Breast epithelium (tissue), 4 donors: ENCODE data around the gene NUDT2. TPM values are rescaled to one million over a fixed set of nuclear protein-coding genes. Genes with fewer than 3 reads are reported as not detected.

Source experiments
- DNase-seq, 2 donors: peaks; one replicate each; pipeline ENCODE4 v3.0.0-alpha.2; 2019; ENCODE audit warnings: low spot score in 2 of 2
- H3K27ac ChIP-seq, 2 donors: fragments of 200-600 bp; sonication (generic) in 1 of 2; one replicate each; pipeline ENCODE4 v1.5.1; 2016 to 2019; ENCODE audit warnings: mild to moderate bottlenecking in 1 of 2
- H3K27me3 ChIP-seq, 2 donors: fragments of 200-600 bp; sonication (generic) in 1 of 2; one replicate each; pipeline versions ENCODE4 v1.5.1 to v1.6.0; 2017 to 2019; ENCODE audit warnings: control low read depth in 1 of 2, mild to moderate bottlenecking in 1 of 2
- H3K36me3 ChIP-seq: fragments of 200-600 bp; one replicate; pipeline ENCODE4 v1.5.1; 2019
- H3K4me1 ChIP-seq, 2 donors: fragments of 200-600 bp; sonication (generic); one replicate each; pipeline ENCODE4 v1.5.1; 2016 to 2019; ENCODE audit warnings: control low read depth in 1 of 2
- H3K4me3 ChIP-seq, 3 donors: fragments of 200-600 bp; sonication (generic); 1 replicate in 2 of 3; 2 replicates in 1 of 3; pipeline ENCODE4 v1.5.1; 2016 to 2019; ENCODE audit warnings: mild to moderate bottlenecking in 3 of 3, moderate library complexity in 2 of 3
- H3K9me3 ChIP-seq, 2 donors: fragments of 200-600 bp; sonication (generic) in 1 of 2; one replicate each; pipeline ENCODE4 v1.5.1; 2016 to 2019; ENCODE audit warnings: control low read depth in 1 of 2
- POLR2A ChIP-seq: fragments of 450-650 bp; IDR thresholded peaks from one replicate; pipeline ENCODE4 v1.6.1; 2016; ENCODE audit warnings: antibody characterized with exemption, mild to moderate bottlenecking, moderate library complexity
- POLR2AphosphoS5 ChIP-seq, 3 donors: sonication (generic); formaldehyde crosslinking; IDR thresholded peaks; one replicate each; pipeline ENCODE4 v1.6.1; 2017; ENCODE audit warnings: antibody characterized with exemption in 3 of 3
- intact Hi-C: fragments of 100-400 bp; cut with DNase I; formaldehyde crosslinking; loops from one replicate; pipeline ENCODE4 v1.15.1; 2023; ENCODE audit warnings: low total_unique reads
- total RNA-seq, 3 donors: library from RNA; depleted of rRNA; stranded (reverse); fragments of >200 nt; gene quantifications; one replicate each; pipeline ENCODE4 v1.1.0, GENCODE V29; 2016
- TF ChIP-seq, protein P1 (sequence below), 3 donors: fragments of 450-650 bp; IDR thresholded peaks; one replicate each; pipeline ENCODE4 v1.5.1; 2016 to 2017; ENCODE audit warnings: antibody characterized with exemption in 3 of 3, mild to moderate bottlenecking in 3 of 3, moderate library complexity in 3 of 3

The NUDT2 gene
- total RNA-seq, 3 donors from 2014 or later = 20.0 to 22.0 (median 21.6) TPM

DNA sequence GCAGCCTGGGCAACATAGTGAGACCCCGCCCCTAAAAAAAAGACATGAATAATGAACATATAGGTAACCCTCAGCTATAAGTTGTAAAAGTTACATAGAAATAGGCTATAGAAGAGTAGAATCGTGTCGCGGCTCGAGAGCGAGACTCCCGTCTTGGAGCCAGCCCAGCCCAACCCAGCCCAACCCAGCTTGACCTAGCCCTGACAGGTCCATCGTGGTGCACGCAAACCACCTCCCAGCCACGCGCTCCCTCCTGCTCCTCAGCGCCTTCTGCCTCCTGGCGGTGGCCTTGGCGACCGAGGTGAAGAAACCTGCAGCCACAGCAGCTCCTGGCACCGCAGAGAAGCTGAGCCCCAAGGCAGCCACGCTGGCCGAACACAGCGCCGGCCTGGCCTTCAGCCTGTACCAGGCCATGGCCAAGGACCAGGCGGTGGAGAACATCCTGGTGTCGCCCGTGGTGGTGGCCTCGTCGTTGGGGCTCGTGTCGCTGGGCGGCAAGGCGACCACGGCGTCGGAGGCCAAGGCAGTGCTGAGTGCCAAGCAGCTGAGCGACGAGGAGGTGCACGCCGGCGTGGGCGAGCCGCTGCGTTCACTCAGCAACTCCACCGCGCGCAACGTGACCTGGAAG, 11.1 kb upstream of the NUDT2 start:
- H3K9me3 ChIP-seq = no peaks in the 10 kb centered on the region
- intact Hi-C loops = loop anchor here (2.0 kb wide), 1 partner anchor 29 kb away; no protein-coding TSS in a partner anchor
- no peak overlapping the region for H3K27ac ChIP-seq
- DNase-seq = no peak
- no peaks in the 10 kb centered on the region for H3K27me3 ChIP-seq
- no peaks in the 10 kb centered on the region for H3K36me3 ChIP-seq
- TF ChIP-seq POLR2A (no peak), POLR2AphosphoS5 (IDR thresholded peaks at IDR 0.05) (no peak)
- TF ChIP-seq, protein P1, sequence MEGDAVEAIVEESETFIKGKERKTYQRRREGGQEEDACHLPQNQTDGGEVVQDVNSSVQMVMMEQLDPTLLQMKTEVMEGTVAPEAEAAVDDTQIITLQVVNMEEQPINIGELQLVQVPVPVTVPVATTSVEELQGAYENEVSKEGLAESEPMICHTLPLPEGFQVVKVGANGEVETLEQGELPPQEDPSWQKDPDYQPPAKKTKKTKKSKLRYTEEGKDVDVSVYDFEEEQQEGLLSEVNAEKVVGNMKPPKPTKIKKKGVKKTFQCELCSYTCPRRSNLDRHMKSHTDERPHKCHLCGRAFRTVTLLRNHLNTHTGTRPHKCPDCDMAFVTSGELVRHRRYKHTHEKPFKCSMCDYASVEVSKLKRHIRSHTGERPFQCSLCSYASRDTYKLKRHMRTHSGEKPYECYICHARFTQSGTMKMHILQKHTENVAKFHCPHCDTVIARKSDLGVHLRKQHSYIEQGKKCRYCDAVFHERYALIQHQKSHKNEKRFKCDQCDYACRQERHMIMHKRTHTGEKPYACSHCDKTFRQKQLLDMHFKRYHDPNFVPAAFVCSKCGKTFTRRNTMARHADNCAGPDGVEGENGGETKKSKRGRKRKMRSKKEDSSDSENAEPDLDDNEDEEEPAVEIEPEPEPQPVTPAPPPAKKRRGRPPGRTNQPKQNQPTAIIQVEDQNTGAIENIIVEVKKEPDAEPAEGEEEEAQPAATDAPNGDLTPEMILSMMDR (IDR thresholded peaks at IDR 0.05) = no peak
- H3K4me3 ChIP-seq = no peak overlapping the region
- H3K4me1 ChIP-seq = no peaks in the 10 kb centered on the region

DNA sequence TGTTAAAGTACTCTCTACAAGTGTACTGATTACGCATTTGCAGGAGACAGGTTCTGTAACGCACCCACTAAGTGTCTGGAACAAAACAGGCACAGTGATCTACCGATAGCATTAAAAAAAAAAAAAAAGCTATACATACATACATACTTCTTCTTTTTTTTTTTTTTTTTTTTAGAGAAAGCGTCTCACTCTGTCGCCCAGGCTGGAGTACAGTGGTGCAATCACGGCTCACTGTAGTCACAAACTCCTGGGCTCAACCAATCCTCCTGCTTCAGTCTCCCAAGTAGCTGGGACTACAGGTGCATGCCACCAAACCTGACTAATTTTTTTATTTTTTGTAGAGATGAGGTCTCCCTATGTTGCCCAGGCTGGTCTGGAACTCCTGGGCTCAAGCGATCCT, 7.9 kb upstream of the NUDT2 start:
- no peaks in the 10 kb centered on the region for H3K4me1 ChIP-seq
- TF ChIP-seq POLR2AphosphoS5 (IDR thresholded peaks at IDR 0.05) (no peak), POLR2A (no peak)
- TF ChIP-seq, protein P1 (IDR thresholded peaks at IDR 0.05) = no peak
- no peaks in the 10 kb centered on the region for H3K9me3 ChIP-seq
- no peak for DNase-seq
- no peak overlapping the region for H3K27ac ChIP-seq
- intact Hi-C loops = no loop called here
- H3K27me3 ChIP-seq = no peaks in the 10 kb centered on the region
- H3K36me3 ChIP-seq = no peaks in the 10 kb centered on the region
- H3K4me3 ChIP-seq = no peak overlapping the region

DNA sequence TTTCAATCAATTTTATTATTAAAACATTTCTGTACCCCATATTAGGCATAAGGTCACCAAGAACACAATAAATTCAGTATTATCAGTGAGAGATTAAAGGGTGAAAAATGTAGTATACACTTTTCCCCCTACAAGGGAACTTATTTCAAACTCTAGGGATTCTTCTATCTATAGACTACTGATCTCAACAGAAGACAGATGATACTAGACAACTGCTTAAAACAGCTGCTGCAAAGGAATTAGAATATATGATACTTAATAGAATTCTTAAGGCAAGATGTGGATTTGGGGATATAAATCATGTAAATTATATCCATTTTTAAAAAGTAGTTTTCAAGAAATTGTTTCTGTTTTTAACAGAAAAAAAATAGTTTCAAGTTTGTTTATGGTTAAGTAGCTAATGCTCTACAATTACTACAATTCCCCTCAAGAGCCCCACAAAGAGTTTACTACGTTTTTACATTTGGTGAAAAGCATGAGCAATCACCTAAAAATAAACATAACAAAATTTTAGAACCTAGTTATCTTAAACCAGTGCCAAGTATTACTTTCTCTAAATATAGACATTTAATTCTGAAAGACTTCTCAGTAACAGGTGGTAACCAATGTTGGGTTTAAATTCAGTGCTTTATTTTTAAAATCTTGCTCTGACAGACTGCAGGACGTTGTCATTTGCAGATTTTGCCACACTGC, 6.3 kb upstream of the NUDT2 start:
- Histone ChIP-seq H3K4me1 (peaks cover 0 to 5% of the 10 kb centered on the region in 2 donors), H3K27me3 (no peaks in the 10 kb centered on the region), H3K36me3 (no peaks in the 10 kb centered on the region), H3K4me3 (no peak overlapping the region), H3K9me3 (no peaks in the 10 kb centered on the region), H3K27ac (no peak overlapping the region)
- intact Hi-C loops = no loop called here
- DNase-seq = no peak
- TF ChIP-seq POLR2AphosphoS5 (IDR thresholded peaks at IDR 0.05) = no peak
- no peak for TF ChIP-seq POLR2A

DNA sequence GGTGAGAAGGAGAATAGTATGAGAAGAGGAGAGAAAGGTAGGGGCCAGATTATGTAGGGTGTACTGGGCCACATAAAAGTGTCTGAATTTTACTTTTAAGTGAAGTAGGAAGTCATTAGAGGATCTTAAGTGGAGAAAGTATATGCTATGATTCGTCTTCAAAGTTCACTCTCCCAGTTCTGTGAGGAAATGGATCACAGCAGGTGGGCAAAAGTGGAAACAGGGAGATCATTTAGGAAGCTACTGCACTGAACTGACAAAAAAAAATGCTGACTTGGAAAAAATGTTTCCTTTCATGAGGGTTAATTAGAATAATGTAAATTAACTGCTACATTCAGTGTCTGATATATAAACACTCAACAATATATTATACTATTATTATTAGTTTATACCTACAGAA, 2.7 kb upstream of the NUDT2 start:
- Histone ChIP-seq H3K9me3 (no peaks in the 10 kb centered on the region), H3K4me1 (peaks cover 0 to 9% of the 10 kb centered on the region in 2 donors), H3K4me3 (no peak overlapping the region), H3K27me3 (no peaks in the 10 kb centered on the region), H3K36me3 (no peaks in the 10 kb centered on the region), H3K27ac (no peak overlapping the region)
- TF ChIP-seq POLR2A = no peak
- no peak for TF ChIP-seq POLR2AphosphoS5 (IDR thresholded peaks at IDR 0.05)
- TF ChIP-seq, protein P1 (IDR thresholded peaks at IDR 0.05) = no peak
- DNase-seq = no peak
- intact Hi-C loops = no loop called here

DNA sequence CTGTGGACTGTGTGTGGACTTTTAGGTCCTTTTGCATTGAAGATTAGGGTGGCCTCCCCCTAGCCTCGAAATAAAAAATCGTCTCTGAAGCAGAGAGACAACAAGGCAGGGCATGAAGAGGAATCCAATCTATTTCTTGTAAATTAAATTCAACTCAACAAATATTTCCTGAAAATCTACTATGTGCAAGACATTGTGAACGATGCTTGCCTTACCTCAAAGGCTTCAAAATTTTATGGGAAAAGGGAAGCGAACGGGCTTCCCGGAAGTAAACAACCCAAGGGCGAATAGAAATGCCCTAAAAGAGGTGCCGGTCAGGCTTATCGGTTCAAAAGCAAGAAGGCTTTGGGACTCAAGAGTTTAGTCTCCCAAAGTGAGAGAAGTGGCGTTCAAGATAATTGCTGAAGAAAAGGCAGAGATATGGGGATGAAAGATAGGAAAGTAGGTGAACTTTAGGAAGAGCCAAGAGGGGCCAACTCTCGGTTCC, 826 bp upstream of the NUDT2 start:
- no peak for DNase-seq
- no peaks in the 10 kb centered on the region for H3K27me3 ChIP-seq
- H3K4me1 ChIP-seq = peaks cover 0 to 15% of the 10 kb centered on the region in 2 donors
- peak overlapping the region; percentile 71 to 93 (median 84) for H3K4me3 ChIP-seq
- no peaks in the 10 kb centered on the region for H3K9me3 ChIP-seq
- no peaks in the 10 kb centered on the region for H3K36me3 ChIP-seq
- H3K27ac ChIP-seq = peak overlapping the region; percentile 80 to 92
- TF ChIP-seq POLR2AphosphoS5 (IDR thresholded peaks at IDR 0.05) (no peak), POLR2A (no peak)
- TF ChIP-seq, protein P1 (IDR thresholded peaks at IDR 0.05) = no peak
- intact Hi-C loops = no loop called here
